Cardiac muscle cell (in vitro differentiated cells and primary cell): ENCODE measurements around the gene SEC63. TPM values are rescaled to one million over a fixed set of nuclear protein-coding genes. Genes with fewer than 3 reads are reported as not detected.

Source experiments
- DNase-seq, 2 donors: peaks; one replicate each; pipeline versions ENCODE4 v3.0.0 to v3.0.0-alpha.2; 2010 to 2017; ENCODE audit warnings: low read depth in 1 of 2, low spot score in 1 of 2
- H3K27ac ChIP-seq: fragments of 200-600 bp; sonication (generic); 2 replicates; pipeline ENCODE4 v1.5.1; 2016
- H3K27me3 ChIP-seq: fragments of 200-600 bp; sonication (generic); 2 replicates; pipeline ENCODE4 v1.6.0; 2016; ENCODE audit warnings: control low read depth
- H3K36me3 ChIP-seq: fragments of 200-600 bp; sonication (generic); 2 replicates; pipeline ENCODE4 v1.5.1; 2016; ENCODE audit warnings: control low read depth
- H3K4me1 ChIP-seq: fragments of 200-600 bp; sonication (generic); 2 replicates; pipeline ENCODE4 v1.8.1; 2017; ENCODE audit warnings: low read depth, mild to moderate bottlenecking, mixed run types
- H3K4me3 ChIP-seq: fragments of 200-600 bp; sonication (generic); 2 replicates; pipeline ENCODE4 v1.5.1; 2016; ENCODE audit warnings: mild to moderate bottlenecking
- H3K9me3 ChIP-seq: fragments of 200-600 bp; sonication (generic); 2 replicates; pipeline ENCODE4 v1.5.1; 2017; ENCODE audit warnings: low read depth, mild to moderate bottlenecking, control low read depth
- polyA plus RNA-seq: library from polyadenylated mRNA; unstranded; fragments of >200 nt; fragmentation: Nextera tagmentation; extraction: Ambion mirVana; gene quantifications from 2 replicates; pipeline ENCODE4 v1.2.1, GENCODE V29; 2016
- total RNA-seq: library from RNA; depleted of rRNA; stranded (reverse); fragments of >200 nt; gene quantifications from 2 replicates; pipeline ENCODE4 v1.2.3, GENCODE V29; 2016
- TF ChIP-seq, protein P1 (sequence below): IDR thresholded peaks from 2 replicates; pipeline ENCODE4 v1.5.1; 2012; ENCODE audit warnings: low read depth, mild to moderate bottlenecking, low read length

Gene SEC63
- total and polyA plus RNA-seq, 2 experiments from 2014 or later, result 9.6 to 80.8 TPM

GRCh38 chr6:107849325-107849724 lies 108.7 kb downstream of the SEC63 start:
- H3K4me3 ChIP-seq, result no peak overlapping the region
- no peaks in the 10 kb centered on the region for H3K9me3 ChIP-seq
- no peaks in the 10 kb centered on the region for H3K36me3 ChIP-seq
- TF ChIP-seq, protein P1, sequence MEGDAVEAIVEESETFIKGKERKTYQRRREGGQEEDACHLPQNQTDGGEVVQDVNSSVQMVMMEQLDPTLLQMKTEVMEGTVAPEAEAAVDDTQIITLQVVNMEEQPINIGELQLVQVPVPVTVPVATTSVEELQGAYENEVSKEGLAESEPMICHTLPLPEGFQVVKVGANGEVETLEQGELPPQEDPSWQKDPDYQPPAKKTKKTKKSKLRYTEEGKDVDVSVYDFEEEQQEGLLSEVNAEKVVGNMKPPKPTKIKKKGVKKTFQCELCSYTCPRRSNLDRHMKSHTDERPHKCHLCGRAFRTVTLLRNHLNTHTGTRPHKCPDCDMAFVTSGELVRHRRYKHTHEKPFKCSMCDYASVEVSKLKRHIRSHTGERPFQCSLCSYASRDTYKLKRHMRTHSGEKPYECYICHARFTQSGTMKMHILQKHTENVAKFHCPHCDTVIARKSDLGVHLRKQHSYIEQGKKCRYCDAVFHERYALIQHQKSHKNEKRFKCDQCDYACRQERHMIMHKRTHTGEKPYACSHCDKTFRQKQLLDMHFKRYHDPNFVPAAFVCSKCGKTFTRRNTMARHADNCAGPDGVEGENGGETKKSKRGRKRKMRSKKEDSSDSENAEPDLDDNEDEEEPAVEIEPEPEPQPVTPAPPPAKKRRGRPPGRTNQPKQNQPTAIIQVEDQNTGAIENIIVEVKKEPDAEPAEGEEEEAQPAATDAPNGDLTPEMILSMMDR, result no peak
- H3K27ac ChIP-seq, result no peak overlapping the region
- peaks cover 21% of the 10 kb centered on the region for H3K27me3 ChIP-seq
- H3K4me1 ChIP-seq, result no peaks in the 10 kb centered on the region
- DNase-seq, result no peak

DNA sequence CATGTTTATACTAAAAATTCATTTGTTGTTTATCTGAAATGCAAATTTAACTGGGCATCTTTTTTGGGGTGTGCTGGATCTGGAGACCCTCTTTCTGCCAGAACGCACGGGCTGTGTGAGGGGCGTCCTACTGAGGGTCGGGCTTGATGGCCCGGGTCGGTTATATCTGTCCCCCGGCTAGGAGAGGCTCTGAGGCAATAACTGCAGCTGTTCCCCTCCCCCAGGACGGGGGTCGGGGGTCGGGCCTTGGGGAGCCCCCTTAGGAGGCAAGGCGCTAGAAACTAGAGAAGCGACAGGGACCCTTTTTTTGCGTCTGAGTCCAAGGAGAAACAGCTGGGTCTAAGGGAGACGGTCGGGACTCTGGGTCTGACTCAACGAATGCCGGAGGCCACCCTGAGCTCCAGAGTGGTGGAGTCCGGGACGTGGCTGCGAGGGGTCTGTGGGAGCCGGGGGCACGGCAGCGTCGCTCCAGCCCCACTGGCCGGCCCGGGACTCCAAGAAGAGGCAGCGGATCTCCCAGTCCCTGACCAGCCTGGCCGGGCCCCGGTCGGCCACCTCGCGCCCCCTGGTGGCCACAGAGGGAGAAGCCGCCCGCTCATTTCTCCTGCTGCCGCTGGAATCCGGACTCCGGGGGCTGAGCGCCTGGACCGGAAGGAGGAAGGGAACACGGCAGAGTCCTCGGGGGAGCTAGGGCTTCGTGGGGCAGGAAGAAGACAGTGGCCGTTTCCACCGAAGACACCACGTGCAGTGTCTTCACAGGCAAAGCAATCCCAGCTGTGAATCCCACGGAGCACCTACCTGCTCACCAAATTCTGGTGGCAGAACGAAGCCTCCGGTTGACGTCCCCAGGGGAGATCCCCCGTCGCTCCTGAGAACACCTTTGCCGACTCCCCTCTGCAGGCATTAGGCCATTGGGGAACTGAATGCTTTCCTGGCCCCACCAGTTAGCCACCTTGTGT lies 109.9 kb downstream of the SEC63 start:
- Histone ChIP-seq H3K36me3 (no peaks in the 10 kb centered on the region), H3K4me1 (peaks cover 5% of the 10 kb centered on the region)
- DNase-seq, result peak; percentile 89 to 90

DNA sequence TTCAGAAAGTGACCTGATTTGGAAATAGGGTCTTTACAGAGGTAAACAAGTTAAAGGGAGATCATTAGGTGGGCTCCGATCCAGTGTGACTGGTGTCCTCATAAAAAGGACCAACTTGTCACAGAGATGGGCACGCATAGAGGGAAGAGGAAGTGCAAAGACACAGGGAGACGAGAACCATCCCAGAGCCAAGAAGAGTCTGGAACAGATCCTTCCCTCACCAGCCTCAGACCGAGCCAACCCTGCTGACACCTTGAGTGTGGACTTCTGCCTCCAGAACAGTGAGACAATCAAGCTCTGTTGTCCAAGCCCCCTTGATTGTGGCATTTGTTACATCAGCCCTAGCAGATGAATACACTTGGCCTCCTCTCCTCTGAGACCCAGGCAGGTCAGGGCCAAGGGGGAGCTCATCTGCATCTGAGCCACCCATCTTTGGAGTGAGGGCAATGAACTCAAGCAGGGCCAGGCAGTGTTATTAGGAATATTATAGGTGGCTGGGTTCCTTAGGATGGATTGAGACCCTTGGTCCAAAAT lies 111.7 kb downstream of the SEC63 start:
- Histone ChIP-seq H3K27me3 (peaks cover 21% of the 10 kb centered on the region), H3K36me3 (no peaks in the 10 kb centered on the region), H3K27ac (no peak overlapping the region), H3K4me3 (no peak overlapping the region), H3K4me1 (peaks cover 7% of the 10 kb centered on the region), H3K9me3 (no peaks in the 10 kb centered on the region)
- TF ChIP-seq, protein P1, result no peak
- no peak for DNase-seq

More for the DNA sequence above, 109.9 kb downstream of the SEC63 start:
- no peak overlapping the region for H3K27ac ChIP-seq
- no peaks in the 10 kb centered on the region for H3K9me3 ChIP-seq
- H3K4me3 ChIP-seq, result peak overlapping the region; percentile 30
- TF ChIP-seq, protein P1, result peak; percentile 91
- peaks cover 21% of the 10 kb centered on the region for H3K27me3 ChIP-seq

- no peak overlapping the region for H3K27ac ChIP-seq
- no peaks in the 10 kb centered on the region for H3K9me3 ChIP-seq
- no peaks in the 10 kb centered on the region for H3K36me3 ChIP-seq
- no peak for DNase-seq
- TF ChIP-seq, protein P1, result no peak
- H3K4me1 ChIP-seq, result peaks cover 7% of the 10 kb centered on the region
- H3K4me3 ChIP-seq, result no peak overlapping the region
- peaks cover 21% of the 10 kb centered on the region for H3K27me3 ChIP-seq
Measured at GRCh38 chr6:107845777-107846176, 112.2 kb downstream of the SEC63 start.

DNA sequence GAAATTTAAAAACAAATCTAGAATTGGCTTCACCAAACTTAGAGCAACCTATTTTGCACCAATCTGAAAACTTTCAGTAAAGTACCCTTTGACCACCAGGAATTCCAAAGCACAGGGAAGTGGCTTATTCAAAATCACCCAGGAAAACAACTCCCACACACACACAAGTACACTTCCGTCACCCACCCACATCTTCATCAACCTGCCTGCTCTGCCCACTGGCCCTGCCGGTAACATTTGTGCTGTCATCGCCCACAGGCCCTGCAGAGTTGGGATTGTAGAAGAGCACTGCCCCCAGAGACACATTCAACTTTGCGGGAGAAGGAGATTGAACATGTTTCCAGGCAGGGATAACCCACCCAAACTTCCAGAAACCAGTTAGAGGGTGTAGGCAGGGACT lies 114.6 kb downstream of the SEC63 start:
- Histone ChIP-seq H3K9me3 (no peaks in the 10 kb centered on the region), H3K27ac (no peak overlapping the region), H3K4me1 (peaks cover 7% of the 10 kb centered on the region), H3K27me3 (peaks cover 13% of the 10 kb centered on the region), H3K36me3 (no peaks in the 10 kb centered on the region), H3K4me3 (no peak overlapping the region)
- DNase-seq, result no peak
- TF ChIP-seq, protein P1, result no peak
